ENCODE measurements around the gene KSR1.
"Not testable (repeated sequence)": the region's sequence is repeated elsewhere in the genome, so short reads cannot be mapped to it uniquely, and the experiment has no call there.

The KSR1 gene

DNA sequence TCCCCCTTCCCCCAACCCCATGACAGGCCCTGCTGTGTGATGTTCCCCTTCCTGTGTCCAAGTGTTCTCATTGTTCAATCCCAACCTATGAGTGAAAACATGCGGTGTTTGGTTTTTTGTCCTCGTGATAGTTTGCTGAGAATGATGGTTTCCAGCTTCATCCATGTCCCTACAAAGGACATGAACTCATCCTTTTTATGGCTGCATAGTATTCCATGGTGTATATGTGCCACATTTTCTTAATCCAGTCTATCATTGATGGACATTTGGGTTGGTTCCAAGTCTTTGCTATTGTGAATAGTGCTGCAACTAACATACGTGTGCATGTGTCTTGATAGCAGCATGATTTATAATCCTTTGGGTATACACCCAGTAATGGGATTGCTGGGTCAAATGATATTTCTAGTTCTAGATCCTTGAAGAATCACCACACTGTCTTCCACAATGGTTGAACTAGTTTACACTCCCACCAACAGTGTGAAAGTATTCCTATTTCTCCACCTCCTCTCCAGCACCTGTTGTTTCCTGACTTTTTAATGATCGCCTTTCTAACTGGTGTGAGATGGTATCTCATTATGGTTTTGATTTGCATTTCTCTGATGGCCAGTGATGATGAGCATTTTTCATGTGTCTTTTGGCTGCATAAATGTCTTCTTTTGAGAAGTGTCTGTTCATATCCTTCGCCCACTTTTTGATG is 28.9 kb upstream of the KSR1 start:
- DNase-seq = not testable (repeated sequence)

DNA sequence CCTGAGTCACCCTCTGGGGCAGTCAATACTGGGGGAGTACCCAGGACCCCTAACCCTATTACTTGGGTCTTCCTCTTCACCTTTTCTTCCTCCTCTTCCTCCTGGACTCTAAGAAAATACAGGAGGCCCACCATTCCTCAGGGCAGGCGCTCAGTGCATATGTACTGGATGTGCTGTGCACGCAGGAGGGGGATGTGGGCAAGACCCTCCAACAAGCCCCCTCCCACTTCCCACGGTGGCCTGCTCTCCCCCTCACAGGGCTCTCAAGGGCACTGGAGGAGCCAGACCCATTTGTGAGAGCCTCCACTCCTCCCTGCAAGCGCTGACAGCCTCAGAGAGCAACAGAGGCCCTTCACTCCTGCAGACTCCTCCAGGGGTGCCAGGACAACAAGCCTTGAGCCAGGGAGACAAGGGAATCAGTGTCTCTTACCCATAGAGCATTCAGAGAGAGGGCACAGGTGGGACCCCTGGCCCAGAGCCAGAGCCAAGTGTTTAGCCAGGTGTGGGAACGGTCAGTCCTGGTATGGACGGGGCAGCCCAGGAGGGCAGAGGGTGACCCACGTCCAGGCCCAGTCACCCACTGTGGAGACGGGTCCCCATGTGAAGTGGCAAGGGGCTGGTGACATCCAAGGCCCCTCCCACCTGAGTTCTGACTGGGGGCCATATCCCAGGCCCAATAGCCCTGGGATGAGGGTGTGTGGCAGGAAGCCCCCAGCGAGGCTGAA is 27.3 kb upstream of the KSR1 start:
- DNase-seq = no peak

DNA sequence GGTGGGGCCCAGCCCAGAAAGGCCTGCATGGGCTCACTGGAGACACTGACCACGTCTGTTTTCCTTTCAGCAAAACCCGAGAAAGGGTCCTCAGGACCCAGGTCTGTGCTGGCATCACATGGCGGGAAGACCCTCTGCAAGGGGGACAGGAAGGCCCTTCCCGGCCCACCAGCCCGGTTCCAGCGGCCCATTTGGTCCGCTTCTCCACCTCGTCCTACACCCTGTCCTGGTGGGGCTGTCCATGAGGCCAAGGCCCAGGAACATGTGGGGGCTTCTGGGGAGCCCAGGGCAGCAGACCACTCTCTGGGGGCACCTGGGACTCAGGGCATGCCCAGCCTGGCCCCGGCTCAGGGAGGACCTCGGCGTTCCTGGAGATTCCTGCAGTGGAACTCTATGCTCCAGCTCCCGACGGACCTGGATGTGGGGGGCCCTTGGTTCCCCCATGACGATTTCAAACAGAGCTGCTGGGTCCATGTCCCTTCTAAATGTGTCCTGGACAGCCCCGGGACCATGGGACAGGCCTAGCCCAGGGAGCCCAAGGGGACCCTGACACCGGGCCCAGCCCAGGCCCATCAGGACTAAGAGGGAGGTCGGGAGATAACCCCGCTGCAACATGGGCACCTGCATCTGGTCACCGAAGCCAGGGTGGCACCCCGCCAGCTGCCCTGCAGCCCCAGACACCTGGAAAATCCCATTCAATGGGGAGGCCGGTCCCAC is 26.4 kb upstream of the KSR1 start:
- no peak for DNase-seq

DNA sequence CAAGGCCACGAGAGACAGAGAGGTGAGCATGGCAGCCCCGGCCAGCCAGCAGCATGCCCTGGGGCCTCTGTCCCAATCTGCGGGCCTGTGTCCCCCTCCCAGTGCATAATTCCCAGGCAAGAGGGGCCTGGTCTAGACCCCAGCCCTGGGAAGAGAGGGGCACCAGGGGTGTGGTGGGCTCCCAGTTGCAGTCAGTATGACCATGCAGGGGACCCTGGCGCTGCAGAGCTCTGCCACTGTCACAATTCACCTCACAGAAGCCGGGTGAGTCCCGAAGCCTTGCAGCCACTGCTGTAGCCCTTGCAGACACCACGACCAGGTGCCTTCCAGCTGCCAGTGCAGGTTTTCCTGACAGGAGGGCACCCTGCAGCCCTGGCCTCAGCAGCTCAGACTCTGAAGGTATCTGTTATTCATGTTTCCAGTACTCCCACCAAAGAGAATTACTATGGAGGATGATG is 25.8 kb upstream of the KSR1 start:
- DNase-seq = no peak

DNA sequence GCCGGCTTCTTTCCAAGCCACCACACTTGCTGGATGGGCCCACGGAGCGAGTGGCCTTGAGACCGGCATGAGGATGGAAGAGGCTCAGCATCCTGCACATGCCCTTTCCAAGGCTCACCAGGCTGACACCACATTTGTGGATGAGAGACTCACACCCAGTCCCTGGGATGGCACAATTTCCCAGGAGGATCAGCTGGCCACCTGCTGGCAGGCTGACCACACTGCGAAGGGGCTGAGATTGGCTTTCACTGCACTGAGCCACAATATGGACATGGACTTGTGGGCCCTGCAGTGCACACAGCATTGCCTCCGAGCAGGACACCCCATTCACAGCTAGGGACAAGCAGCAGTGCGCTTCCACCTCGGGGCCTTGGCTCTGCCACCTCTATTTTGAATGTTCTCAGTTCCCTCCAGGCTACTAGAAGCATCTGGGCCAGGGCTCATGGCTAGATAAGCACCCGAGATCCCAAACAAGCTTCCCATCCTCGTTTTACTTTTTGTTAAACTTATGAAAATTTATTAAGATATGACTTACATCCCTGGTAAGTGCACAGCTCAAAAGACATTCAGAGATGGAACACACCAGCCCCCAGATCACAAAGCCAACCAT is 25.3 kb upstream of the KSR1 start:
- DNase-seq = peak; percentile 26

DNA sequence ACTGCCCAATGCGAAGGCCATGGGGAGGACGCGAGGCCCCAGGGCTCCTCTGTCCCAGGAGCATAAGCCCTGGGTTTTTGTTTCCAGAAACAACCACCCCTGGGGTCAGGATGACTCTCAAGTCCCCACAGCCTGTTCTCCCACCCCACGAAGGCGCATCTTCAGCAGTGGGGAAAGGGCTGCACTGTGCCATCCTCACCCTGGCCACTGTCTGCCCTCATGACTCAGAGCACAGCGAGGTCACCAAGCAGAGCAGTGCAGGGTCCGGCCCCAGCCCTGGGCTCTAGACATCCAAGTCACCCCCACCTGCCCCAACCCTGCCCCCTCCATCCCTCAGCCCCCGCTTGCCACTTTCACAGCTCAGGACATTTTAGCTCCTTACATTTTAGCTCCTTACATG is 22.7 kb upstream of the KSR1 start:
- DNase-seq = no peak

DNA sequence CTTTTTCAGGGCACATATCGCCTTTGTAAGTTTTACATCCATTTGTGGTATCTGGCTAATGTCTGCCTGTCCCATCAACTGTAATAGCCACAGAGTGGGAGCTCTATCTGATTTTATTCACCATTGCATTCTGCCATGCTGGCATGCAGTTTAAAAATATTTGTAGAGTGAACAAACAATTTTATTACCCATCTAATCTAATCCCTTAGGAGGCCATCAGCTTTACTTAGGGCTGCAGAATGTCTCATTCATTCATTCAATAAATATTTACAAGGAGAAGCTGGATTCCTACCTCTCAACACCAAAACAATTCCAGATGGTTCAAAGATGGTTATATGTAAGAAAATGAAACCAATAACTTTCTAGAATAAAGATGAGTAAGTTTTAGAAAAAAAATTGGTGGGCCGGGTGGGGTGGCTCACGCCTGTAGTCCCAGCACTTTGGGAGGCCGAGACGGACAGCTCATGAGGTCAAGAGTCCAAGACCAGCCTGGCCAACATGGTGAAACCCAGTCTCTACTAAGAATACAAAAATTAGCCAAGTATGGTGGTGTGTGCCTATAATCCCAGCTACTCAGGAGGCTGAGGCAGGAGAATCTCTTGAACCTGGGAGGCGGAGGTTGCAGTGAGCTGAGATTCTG is 20.7 kb upstream of the KSR1 start:
- not testable (repeated sequence) for DNase-seq

DNA sequence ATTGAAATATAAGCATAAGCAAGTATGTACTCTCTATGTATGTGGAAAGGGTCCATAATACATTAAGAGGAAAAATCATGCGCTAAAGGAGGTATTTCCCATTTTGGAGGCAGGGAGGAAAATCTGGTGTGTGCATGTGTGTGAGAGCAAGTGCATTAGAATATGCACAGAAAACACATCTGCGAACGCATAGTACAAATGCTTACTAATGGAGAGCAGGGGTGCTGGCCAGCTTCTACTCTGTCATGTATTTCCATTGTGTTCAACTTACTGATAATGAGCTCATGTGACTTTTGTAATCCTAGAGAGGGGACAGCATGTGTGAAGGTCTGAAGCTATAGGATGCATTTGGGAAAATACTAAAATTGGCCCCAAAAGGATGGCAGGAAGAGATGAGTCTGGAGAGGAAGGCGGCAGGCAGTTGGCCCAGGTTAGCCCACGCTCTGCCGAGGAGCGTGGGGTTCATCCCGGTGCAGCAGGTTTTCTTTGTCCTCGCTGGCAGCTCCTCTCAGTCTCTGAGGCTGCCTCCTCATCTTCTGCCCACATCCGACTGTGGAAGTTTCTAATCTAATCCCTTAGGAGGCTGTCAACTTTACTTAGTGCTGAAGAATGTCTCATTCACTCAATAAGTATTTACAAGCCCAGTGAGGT is 17.8 kb upstream of the KSR1 start:
- no peak for DNase-seq

DNA sequence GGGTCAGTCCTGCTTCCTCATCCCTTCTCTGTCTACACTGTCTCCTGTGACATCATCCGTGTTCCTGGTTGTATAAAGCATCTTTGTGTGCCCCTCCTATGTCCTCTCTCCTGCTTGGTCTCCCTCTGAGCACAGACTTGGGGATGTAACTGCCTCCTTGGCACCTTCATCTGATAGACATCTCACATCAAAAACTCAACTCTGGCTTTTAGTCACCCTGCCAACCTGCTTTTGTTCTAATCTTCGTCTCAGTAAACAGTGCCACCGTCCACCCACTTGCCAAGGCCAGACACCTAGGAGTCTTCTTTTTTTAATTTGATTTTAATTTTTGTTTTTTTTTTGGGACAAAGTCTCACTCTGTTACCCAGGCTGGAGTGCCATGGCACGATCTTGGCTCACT is 16.9 kb upstream of the KSR1 start:
- no peak for DNase-seq

DNA sequence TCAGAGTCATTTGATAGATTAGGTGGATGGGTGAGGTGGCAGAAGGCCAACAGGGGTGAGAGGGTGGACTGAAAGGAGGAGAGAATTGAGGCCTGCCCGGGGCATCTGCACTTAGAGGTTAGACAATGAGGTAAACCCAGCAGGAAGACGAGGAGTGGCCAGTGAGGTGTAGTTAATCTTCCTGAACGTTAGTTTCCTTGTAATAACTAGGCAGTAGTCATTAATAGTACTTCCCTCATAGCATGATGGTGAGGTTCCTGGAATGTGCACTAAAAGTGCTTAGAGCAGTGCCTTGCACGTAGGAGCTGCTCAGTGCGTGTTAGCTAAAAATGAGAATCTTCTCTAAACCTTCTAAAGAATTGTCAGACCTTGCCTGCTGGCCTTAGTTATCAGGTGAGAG is 13.5 kb upstream of the KSR1 start:
- DNase-seq = no peak

DNA sequence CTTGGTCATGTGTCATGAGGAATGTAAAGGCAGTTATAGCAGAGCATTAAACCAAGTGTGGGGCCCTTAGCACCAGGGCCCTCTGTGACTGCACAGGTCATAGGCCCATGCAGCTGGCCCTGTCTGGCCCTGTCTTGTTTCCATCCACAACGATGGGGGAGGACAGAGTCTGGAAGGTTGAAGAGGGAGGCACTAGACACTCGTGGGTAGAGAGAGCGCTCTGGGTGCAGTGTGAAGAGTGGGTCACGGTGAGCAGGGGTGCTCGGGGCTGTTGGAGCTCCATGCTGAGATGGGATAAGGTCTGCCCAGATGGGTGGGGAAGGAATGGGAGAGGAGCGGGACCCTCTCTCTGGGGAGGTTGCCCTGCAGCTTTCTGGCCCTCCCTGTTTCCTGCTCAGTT is 12.8 kb upstream of the KSR1 start:
- DNase-seq = no peak

DNA sequence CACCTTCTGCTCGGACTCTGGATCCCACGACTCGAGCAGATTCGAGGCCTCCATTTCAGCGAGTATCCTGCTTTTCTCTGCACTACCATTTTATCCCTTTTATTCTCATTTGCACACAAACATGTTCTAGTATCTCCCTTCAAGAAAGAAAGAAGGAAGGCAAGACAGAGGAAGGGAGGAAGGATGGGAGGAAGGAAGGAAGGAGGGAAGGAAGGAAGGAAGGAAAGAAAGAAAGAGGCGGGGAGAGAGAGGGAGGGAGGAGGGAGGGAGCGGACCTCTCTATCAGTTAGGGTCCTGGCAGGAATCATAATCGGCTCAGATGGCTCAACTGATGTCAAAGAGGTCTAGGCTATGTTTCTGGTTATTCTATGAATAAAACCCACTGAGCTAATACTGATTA is 10.3 kb upstream of the KSR1 start:
- no peak for DNase-seq

DNA sequence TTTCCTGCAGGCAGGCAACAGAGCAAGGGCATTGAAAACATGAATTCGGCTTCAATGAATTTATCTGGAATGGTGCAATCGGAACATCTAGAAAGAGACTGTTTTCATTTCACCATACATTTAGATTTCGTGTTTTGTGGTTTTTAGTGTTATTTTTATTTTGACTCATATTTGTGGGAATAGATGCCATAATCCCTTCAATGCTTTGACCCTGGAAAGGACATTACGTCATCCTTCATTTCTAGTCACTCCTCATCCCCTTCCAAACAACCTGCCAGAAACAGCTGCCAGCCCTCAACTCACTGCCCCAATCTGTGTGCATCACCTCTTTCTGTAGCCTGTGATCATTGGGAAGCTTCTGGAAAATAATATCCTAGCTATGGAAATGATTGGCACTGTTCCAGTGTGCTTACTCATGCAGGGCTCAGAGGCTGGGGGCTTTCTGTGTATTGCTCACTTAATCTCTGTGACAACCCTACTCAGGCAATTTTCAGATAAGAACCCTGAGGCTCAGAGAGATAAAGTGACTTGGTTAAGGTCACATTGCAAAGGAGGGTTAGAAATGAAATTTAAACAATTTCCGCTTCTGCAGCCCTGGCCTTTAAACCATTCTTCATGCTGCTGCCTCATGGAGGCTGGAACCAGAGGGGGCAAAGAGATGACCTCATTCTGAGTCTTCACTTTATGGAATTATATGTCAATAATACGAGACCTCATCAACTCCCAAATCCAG is 9.5 kb upstream of the KSR1 start:
- no peak for DNase-seq

DNA sequence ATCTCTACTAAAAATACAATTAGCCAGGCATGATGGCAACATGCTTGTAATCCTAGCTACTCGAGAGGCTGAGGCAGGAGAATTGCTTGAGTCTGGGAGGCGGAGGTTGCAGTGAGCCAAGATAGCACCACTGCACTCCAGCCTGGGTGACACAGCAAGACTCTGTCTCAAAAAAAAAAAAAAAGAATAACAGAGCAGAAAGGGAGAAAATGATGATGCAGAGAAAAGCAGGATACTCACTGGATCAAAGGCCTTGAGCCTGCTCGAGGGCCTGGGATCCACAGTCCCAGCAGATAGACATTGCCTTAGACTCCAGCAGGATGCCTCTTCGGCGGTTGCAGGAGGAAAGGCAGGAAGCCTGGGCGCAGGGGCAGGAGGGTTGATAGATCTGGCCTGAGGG is 7.7 kb upstream of the KSR1 start:
- not testable (repeated sequence) for DNase-seq

DNA sequence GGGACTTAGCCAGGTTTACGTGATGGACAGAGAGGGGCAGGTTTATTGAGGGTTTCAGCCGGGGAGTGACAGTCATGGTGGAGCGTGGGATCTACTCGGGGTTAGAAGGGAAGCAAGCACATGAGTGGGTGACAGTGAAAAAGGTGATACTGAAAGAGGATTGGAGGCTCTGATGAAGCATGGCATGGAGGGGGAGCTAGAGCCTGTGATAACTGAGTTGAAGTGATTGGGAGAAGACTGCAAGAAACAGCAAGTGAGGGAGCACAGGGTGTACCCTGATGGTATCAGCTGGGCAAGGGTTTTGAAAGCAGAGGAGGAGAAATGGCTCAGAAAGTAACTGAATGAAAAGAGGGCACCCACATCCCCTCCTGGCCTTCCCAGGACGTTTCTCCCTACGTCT is 6.7 kb upstream of the KSR1 start:
- DNase-seq = no peak

DNA sequence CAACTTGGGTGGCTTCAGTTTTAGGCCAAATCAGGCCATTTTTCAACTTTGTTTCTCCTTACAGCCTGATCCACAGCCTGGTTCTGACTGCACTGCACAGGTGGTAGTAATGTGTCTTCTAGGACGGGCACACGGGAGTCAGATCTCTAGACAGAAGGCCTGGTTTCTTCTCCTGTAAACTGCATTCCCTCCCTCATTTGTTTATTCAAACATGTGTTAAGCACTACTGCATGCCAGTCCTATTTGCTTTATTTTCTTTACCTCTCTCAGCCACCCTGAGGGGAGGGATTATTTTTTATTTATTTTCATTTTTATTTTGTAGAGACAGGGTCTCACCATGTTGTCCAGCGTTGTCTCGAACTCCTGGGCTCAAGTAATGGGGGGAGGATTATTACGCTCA is 6.3 kb upstream of the KSR1 start:
- DNase-seq = no peak

DNA sequence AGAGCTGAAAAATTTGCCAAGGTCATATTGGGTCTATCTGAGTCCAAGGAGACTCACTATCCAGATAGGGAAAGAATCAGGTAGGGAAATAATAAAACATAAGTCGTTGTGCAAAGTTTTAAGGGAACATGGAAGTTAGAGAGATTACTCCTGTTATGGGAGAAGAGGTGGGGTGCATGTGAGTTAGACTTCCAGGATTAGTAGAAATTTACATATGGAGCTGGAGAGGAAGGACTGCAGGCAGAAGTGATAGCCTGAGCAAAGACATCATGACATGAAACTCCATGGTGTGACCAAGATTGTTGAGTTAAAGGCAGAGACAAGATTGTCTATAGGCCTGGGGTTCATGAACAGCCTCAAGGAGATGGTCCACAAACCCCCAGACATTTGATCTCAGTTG is 5.8 kb upstream of the KSR1 start:
- DNase-seq = no peak

DNA sequence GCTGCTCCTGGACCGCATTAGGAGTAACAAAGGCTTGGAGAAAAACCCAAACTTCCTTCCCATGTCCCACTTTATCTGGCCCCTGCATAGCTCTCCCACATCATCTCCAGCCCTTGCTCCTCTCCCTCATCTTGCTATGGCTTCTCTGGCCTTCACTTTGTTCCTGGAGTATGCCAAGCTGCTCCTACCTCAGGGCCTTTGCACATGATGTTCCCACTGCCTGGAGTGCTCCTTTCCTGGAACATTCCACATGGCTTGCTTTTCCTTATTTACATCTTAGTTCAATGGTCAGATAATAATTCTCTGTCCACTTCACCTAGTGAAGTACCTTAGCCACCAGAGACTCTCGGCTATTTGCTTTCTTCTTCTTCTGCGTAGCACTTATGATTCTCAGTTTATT is 4.3 kb upstream of the KSR1 start:
- DNase-seq = no peak

DNA sequence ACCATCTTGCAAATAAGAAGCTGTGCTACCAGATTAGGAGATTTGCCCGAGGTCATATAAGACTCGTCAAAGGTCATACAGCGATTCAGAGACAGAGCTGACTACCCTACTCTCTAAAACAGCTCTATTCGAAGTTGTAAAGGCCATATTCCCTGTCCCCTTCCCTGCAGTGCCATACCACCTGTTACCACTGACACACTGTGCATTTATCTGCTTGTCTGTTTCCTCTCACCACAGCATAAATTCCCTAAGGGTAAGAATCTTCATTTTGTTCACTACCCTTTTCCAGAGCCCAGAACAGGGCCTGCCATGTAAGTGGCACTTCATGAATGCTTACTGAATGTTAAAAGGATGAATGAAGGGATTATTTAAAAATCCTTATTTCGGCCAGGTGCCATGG is 3.4 kb upstream of the KSR1 start:
- no peak for DNase-seq

DNA sequence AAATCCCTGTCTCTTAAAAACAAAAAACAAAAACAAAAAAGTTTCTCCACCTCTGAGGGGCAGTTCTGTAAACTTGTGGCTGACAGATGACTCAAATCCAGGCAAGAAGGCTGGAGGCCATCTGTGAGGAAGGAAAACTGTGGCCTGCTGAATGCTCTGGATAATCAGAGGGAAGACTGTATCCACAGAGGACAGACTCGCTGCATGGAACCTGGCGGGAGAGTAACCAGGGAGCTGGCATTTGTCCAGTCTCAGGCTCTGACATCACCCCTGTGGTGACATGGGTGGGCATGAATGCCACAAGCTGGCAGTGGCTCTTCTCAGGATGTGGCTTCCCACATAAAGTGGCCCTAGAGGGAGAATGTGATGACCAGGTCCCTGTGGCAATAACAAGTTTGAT is 2.8 kb upstream of the KSR1 start:
- DNase-seq = no peak

DNA sequence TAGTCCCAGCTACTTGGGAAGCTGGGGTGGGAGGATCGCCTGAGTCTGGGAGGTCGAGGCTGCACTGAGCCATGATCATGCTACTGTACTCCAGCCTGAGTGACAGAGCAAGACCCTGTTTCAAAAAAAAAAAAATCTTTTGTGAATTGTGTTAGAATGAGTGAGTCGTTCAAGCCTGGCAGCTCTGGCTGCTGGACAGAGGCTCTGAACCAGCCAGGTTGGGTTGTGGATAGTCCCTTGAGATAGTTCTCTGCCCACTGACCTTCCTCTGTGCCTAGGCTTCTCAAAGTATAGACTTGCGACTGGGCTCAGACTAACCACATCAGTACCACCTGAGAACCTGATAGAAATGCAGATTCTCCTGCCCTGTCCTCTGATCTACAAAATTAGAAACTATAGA is 2.2 kb upstream of the KSR1 start:
- no peak for DNase-seq

Measured in CD4-positive, alpha-beta T cell treated with Interleukin-17A for 4 hours (primary cell).